ENCODE measurements around the gene EZR. TPM values are rescaled to one million over a fixed set of nuclear protein-coding genes. Genes with fewer than 3 reads are reported as not detected.

Gene EZR
- total and polyA plus RNA-seq, 2 of the 13 experiments (the other 11 are each of a cell fraction or from before 2014, with no cell fraction given) = 34.7 to 60.3 TPM

DNA sequence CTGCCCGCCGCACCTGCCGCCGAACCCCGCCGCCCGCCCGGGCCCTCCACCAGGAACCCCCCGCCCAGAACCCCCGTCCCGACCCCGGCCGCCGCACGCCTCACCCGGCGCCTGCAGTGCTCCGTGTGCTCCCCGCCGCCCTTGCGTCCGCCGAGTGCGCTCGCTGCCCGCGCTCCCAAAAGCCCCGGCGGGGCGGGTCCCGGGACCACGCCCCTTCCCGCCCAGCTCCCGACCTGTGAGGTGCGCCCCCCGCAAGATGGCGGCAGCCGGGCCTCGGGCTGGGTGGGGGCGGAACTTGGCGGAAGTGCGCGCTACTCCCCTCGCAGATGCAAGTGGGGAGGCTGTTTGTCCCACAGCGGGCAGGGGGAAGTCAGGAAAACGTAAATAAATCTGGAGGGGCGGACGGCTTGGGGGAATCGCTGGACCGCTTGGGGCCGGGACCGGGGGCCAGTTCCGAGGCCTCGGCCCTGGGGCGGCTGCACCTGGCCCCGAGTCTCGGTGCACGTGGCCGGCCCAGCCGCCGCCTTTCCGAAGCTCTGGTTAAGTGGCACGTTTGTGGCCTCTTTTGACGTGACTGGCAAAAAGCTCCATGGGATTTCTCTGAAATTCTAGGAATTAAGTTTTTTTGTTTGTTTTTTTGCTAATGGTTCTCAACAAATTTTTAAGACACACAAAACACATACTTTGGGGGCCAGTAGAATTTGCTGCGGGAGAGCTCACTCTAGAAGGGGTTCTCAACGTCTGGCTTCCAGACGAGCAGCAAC lies at the start of gene EZR (continued):
- TF ChIP-seq ATF6 (CRISPR knock-in tag; conservative IDR thresholded peaks at IDR 0.05) = no peak
- TF ChIP-seq THYN1 (CRISPR knock-in tag; IDR thresholded peaks at IDR 0.05; ENCODE audit: borderline replicate concordance, low read depth) = 0 out of 2 replicates have a peak, but pooled peaks have one; percentile 49
- TF ChIP-seq, protein P1, sequence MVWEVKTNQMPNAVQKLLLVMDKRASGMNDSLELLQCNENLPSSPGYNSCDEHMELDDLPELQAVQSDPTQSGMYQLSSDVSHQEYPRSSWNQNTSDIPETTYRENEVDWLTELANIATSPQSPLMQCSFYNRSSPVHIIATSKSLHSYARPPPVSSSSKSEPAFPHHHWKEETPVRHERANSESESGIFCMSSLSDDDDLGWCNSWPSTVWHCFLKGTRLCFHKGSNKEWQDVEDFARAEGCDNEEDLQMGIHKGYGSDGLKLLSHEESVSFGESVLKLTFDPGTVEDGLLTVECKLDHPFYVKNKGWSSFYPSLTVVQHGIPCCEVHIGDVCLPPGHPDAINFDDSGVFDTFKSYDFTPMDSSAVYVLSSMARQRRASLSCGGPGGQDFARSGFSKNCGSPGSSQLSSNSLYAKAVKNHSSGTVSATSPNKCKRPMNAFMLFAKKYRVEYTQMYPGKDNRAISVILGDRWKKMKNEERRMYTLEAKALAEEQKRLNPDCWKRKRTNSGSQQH (CRISPR knock-in tag; IDR thresholded peaks at IDR 0.05; ENCODE audit: low read depth) = no peak; the same call in 1 of the 2 replicates
- peak; percentile 41; the same call in 1 of the 2 replicates for TF ChIP-seq ZBTB43 (CRISPR knock-in tag; conservative IDR thresholded peaks at IDR 0.05)
- TF ChIP-seq, protein P2, sequence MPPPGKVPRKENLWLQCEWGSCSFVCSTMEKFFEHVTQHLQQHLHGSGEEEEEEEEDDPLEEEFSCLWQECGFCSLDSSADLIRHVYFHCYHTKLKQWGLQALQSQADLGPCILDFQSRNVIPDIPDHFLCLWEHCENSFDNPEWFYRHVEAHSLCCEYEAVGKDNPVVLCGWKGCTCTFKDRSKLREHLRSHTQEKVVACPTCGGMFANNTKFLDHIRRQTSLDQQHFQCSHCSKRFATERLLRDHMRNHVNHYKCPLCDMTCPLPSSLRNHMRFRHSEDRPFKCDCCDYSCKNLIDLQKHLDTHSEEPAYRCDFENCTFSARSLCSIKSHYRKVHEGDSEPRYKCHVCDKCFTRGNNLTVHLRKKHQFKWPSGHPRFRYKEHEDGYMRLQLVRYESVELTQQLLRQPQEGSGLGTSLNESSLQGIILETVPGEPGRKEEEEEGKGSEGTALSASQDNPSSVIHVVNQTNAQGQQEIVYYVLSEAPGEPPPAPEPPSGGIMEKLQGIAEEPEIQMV (CRISPR knock-in tag; IDR thresholded peaks at IDR 0.05; ENCODE audit: low read depth) = no peak
- TF ChIP-seq BATF2 (CRISPR knock-in tag; IDR thresholded peaks at IDR 0.05) = peak; percentile 72; the same call in 1 of the 2 replicates
- TF ChIP-seq ZSCAN9 (CRISPR knock-in tag; IDR thresholded peaks at IDR 0.05; ENCODE audit: borderline replicate concordance) = peak; percentile 33; the same call in 1 of the 2 replicates
- 0 out of 2 replicates have a peak, but pooled peaks have one; percentile 35 for TF ChIP-seq FLYWCH1 (CRISPR knock-in tag; IDR thresholded peaks at IDR 0.05)
- TF ChIP-seq ZNF788 (CRISPR knock-in tag; IDR thresholded peaks at IDR 0.05; ENCODE audit: borderline replicate concordance) = peak; percentile 18; the same call in 1 of the 2 replicates
- TF ChIP-seq ZNF547 (CRISPR knock-in tag; IDR thresholded peaks at IDR 0.05) = peak; percentile 97
- TF ChIP-seq, protein P3, sequence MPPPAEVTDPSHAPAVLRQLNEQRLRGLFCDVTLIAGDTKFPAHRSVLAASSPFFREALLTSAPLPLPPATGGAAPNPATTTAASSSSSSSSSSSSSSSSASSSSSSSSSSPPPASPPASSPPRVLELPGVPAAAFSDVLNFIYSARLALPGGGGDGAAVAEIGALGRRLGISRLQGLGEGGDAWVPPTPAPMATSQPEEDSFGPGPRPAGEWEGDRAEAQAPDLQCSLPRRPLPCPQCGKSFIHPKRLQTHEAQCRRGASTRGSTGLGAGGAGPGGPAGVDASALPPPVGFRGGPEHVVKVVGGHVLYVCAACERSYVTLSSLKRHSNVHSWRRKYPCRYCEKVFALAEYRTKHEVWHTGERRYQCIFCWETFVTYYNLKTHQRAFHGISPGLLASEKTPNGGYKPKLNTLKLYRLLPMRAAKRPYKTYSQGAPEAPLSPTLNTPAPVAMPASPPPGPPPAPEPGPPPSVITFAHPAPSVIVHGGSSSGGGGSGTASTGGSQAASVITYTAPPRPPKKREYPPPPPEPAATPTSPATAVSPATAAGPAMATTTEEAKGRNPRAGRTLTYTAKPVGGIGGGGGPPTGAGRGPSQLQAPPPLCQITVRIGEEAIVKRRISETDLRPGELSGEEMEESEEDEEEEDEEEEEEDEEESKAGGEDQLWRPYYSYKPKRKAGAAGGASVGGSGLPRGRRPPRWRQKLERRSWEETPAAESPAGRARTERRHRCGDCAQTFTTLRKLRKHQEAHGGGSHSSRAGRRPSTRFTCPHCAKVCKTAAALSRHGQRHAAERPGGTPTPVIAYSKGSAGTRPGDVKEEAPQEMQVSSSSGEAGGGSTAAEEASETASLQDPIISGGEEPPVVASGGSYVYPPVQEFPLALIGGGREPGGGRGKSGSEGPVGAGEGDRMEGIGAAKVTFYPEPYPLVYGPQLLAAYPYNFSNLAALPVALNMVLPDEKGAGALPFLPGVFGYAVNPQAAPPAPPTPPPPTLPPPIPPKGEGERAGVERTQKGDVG (CRISPR knock-in tag; IDR thresholded peaks at IDR 0.05; ENCODE audit: borderline replicate concordance) = no peak; the same call in 1 of the 2 replicates
- TF ChIP-seq ZFAT (CRISPR knock-in tag; conservative IDR thresholded peaks at IDR 0.05) = peak; percentile 84; the same call in 1 of the 2 replicates
- peak; percentile 88 for TF ChIP-seq ZNF256 (CRISPR knock-in tag; conservative IDR thresholded peaks at IDR 0.05)
- TF ChIP-seq RCOR2 (CRISPR knock-in tag; IDR thresholded peaks at IDR 0.05) = no peak
- no peak for TF ChIP-seq ZC3H4 (CRISPR knock-in tag; IDR thresholded peaks at IDR 0.05; ENCODE audit: borderline replicate concordance)
- 0 out of 2 replicates have a peak, but pooled peaks have one; percentile 57 for TF ChIP-seq ZNF235 (CRISPR knock-in tag; IDR thresholded peaks at IDR 0.05; ENCODE audit: borderline replicate concordance)
- TF ChIP-seq SP140L (CRISPR knock-in tag; IDR thresholded peaks at IDR 0.05; ENCODE audit: borderline replicate concordance) = peak; percentile 53; the same call in 1 of the 2 replicates
